Endothelial cell of umbilical vein (primary cell): ENCODE results near the gene SULT2A1. TPM values are rescaled to one million over a fixed set of nuclear protein-coding genes. Genes with fewer than 3 reads are reported as not detected.

Experiments
- BruUV-seq: library from RNA; stranded (reverse); fragments of 400-500 nt; replicated peaks from 2 replicates; lab custom pipeline; 2021; lab: Mats Ljungman, UMichigan
- CTCF ChIA-PET: fragments of 300-600, 350-600 bp; sonication (Branson Sonifier 250); formaldehyde crosslinking; loops from one replicate; lab custom pipeline; 2021; ENCODE audit warnings: antibody characterized with exemption, inconsistent platforms; lab: Charles Lee
- POLR2A ChIA-PET: fragments of 300-600, 350-600 bp; sonication (Branson Sonifier 250); formaldehyde crosslinking; loops from one replicate; lab custom pipeline; 2021; ENCODE audit warnings: antibody characterized with exemption, inconsistent platforms; lab: Charles Lee
- DNase-seq: peaks from one replicate; pipeline ENCODE4 v3.0.0-alpha.2; 2011; ENCODE audit warnings: low read depth, low spot score
- FAIRE-seq: peaks from 2 replicates; lab custom pipeline; 2011; peaks lifted over from hg19 to GRCh38; lab: Jason Lieb, UNC
- H2AFZ ChIP-seq: 2 replicates; pipeline ENCODE4 v1.6.0; 2012; ENCODE audit warnings: low read depth, low read length, control low read depth, inconsistent platforms
- H3K27ac ChIP-seq: 2 replicates; pipeline ENCODE4 v1.5.1; 2011; ENCODE audit warnings: low read depth, mild to moderate bottlenecking, control low read depth, low read length, moderate library complexity; ENCODE audit not compliant: insufficient read depth
- H3K27me3 ChIP-seq, 2 experiments: 2 replicates each; pipeline versions ENCODE4 v1.6.0 to v1.6.1; 2011; ENCODE audit warnings: low read length in 2 of 2, mixed read lengths in 1 of 2; ENCODE audit not compliant: control insufficient read depth in 2 of 2, insufficient read depth in 2 of 2
- H3K36me3 ChIP-seq, 2 experiments: 2 replicates in 1 of 2; 3 replicates in 1 of 2; pipeline ENCODE4 v1.5.1; 2011; ENCODE audit warnings: low read length in 2 of 2, mild to moderate bottlenecking in 1 of 2, moderate library complexity in 1 of 2; ENCODE audit not compliant: control insufficient read depth in 2 of 2, insufficient read depth in 2 of 2; ENCODE audit errors: extremely low read depth in 1 of 2
- H3K4me1 ChIP-seq: 3 replicates; pipeline ENCODE4 v1.5.1; 2011; ENCODE audit warnings: mild to moderate bottlenecking, low read length; ENCODE audit not compliant: control insufficient read depth, insufficient read depth; ENCODE audit errors: extremely low read depth
- H3K4me2 ChIP-seq: 2 replicates; pipeline ENCODE4 v1.6.1; 2011; ENCODE audit warnings: low read length, control low read depth, mixed read lengths; ENCODE audit not compliant: insufficient read depth
- H3K4me3 ChIP-seq, 3 experiments: fragments of 200-600 bp in 1 of 3; sonication (generic), shearing (Covaris generic) in 1 of 3; replicated peaks in 1 of 3; 2 replicates each; pipeline ENCODE4 v1.5.1; 2011 to 2016; ENCODE audit warnings: control low read depth in 3 of 3, low read length in 3 of 3, mild to moderate bottlenecking in 2 of 3, inconsistent platforms in 1 of 3, low read depth in 1 of 3, moderate library complexity in 1 of 3; ENCODE audit not compliant: insufficient read depth in 1 of 3
- H3K79me2 ChIP-seq: 2 replicates; pipeline ENCODE4 v1.6.0; 2012; ENCODE audit warnings: low read length, inconsistent platforms; ENCODE audit not compliant: control insufficient read depth, insufficient read depth
- H3K9ac ChIP-seq: replicated peaks from 2 replicates; pipeline ENCODE3; 2011; ENCODE audit warnings: low read length, control low read depth; ENCODE audit not compliant: insufficient read depth; ENCODE audit errors: extremely low read depth
- H3K9me1 ChIP-seq: replicated peaks from 3 replicates; pipeline ENCODE4 v1.6.0; 2011; ENCODE audit warnings: mild to moderate bottlenecking, low read length; ENCODE audit not compliant: control insufficient read depth, insufficient read depth; ENCODE audit errors: extremely low read depth
- H3K9me3 ChIP-seq: replicated peaks from 2 replicates; pipeline ENCODE4 v1.5.1; 2012; ENCODE audit warnings: low read length, inconsistent platforms; ENCODE audit not compliant: control insufficient read depth, insufficient read depth
- H4K20me1 ChIP-seq: replicated peaks from 2 replicates; pipeline ENCODE3; 2011; ENCODE audit warnings: mild to moderate bottlenecking, low read length; ENCODE audit not compliant: control insufficient read depth, insufficient read depth; ENCODE audit errors: extremely low read depth
- CTCF ChIP-seq, 2 donors: IDR thresholded peaks; 1 replicate in 1 of 2; 2 replicates in 1 of 2; pipeline ENCODE4 v1.5.1; 2011; ENCODE audit warnings: low read length in 2 of 2, mild to moderate bottlenecking in 2 of 2, moderate library complexity in 2 of 2, control low read depth in 1 of 2, inconsistent platforms in 1 of 2, low read depth in 1 of 2; ENCODE audit not compliant: insufficient read depth in 1 of 2; ENCODE audit errors: extremely low read depth in 1 of 2
- EZH2 ChIP-seq: IDR thresholded peaks from 2 replicates; pipeline ENCODE4 v1.6.1; 2012; ENCODE audit warnings: borderline replicate concordance, low read depth, mild to moderate bottlenecking, moderate library complexity, low read length, inconsistent platforms; ENCODE audit not compliant: severe bottlenecking
- FOS ChIP-seq: IDR thresholded peaks from 2 replicates; pipeline ENCODE4 v1.6.1; 2011; ENCODE audit warnings: mild to moderate bottlenecking, low read length, moderate library complexity, borderline replicate concordance; ENCODE audit not compliant: insufficient read depth
- GATA2 ChIP-seq: IDR thresholded peaks from 2 replicates; pipeline ENCODE4 v1.7.0; 2011; ENCODE audit warnings: low read depth, mild to moderate bottlenecking, moderate library complexity, mixed read lengths, low read length; ENCODE audit not compliant: insufficient read length, insufficient read depth
- JUN ChIP-seq: IDR thresholded peaks from 2 replicates; pipeline ENCODE4 v1.6.1; 2011; ENCODE audit warnings: borderline replicate concordance, low read depth; ENCODE audit not compliant: insufficient read length, insufficient read depth
- MAX ChIP-seq: IDR thresholded peaks from 2 replicates; pipeline ENCODE4 v1.6.1; 2011; ENCODE audit not compliant: insufficient read depth, insufficient read length
- MYC ChIP-seq: IDR thresholded peaks from one replicate; pipeline ENCODE4 v1.6.1; 2011; ENCODE audit warnings: mild to moderate bottlenecking, low read depth, low read length
- POLR2A ChIP-seq: IDR thresholded peaks from 2 replicates; pipeline ENCODE4 v1.6.1; 2012; ENCODE audit warnings: low read depth, mild to moderate bottlenecking, control low read depth, low read length
- POLR2AphosphoS5 ChIP-seq: IDR thresholded peaks from 2 replicates; pipeline ENCODE4 v1.6.1; 2012; ENCODE audit warnings: low read depth, mild to moderate bottlenecking, control low read depth, low read length, moderate library complexity; ENCODE audit not compliant: insufficient read depth
- dilution Hi-C: fragments of 300-500 bp; cut with MboI; formaldehyde crosslinking; loops from one replicate; pipeline ENCODE4 v1.15.0; 2019; ENCODE audit warnings: low sequenced_read_pairs; ENCODE audit not compliant: extremely low pct_ligation_motif_present
- intact Hi-C: fragments of 100-400 bp; cut with micrococcal nuclease; formaldehyde crosslinking; loops from one replicate; pipeline ENCODE4 v1.10.0; 2022
- polyA plus RNA-seq, 4 experiments: library from polyadenylated mRNA; depleted of rRNA in 3 of 4; stranded (reverse) in 3 of 4; unstranded in 1 of 4; fragments of >200 nt; gene quantifications; 2 replicates each; pipeline versions ENCODE4 v1.2.1 to v1.2.3, GENCODE V29; 2011 to 2012; ENCODE audit warnings: missing spikeins in 1 of 4
- total RNA-seq: library from RNA; stranded (reverse); gene quantifications from 2 replicates; pipeline ENCODE4 v1.2.3, GENCODE V29; 2021

Gene SULT2A1
- total and polyA plus RNA-seq, 2 donors (not counting 3 experiments of a cell fraction or from before 2014, with no cell fraction given): not detected

- Histone ChIP-seq H3K27ac (no peak overlapping the region), H3K79me2 (no peaks in the 10 kb centered on the region), H3K4me3 (no peak overlapping the region), H3K4me2 (no peak overlapping the region), H3K27me3 (peaks cover 9 to 17% of the 10 kb centered on the region in 2 experiments), H3K9me3 (no peaks in the 10 kb centered on the region), H3K9me1 (no peaks in the 10 kb centered on the region), H3K36me3 (no peaks in the 10 kb centered on the region), H4K20me1 (no peaks in the 10 kb centered on the region), H3K9ac (no peak overlapping the region), H2AFZ (no peak overlapping the region), H3K4me1 (no peaks in the 10 kb centered on the region)
- no TSS peak for BruUV-seq
- TF ChIP-seq EZH2: no peak
- TF ChIP-seq JUN: no peak
- no peak for TF ChIP-seq MYC
- no peak for TF ChIP-seq POLR2A
- TF ChIP-seq GATA2: no peak
- TF ChIP-seq FOS: no peak
- TF ChIP-seq MAX: no peak
- intact Hi-C loops (no loop called here), dilution Hi-C loops (no loop called here)
- CTCF ChIA-PET: interaction anchor here (0.9 to 3.3 kb wide), 5 partner anchors 8 to 21 kb away, joined by 5 to 16 read pairs (median 11); no protein-coding TSS in a partner anchor
- no peak for DNase-seq
- POLR2A ChIA-PET: no interaction called here
- no peak for FAIRE-seq
These were observed 37.7 kb downstream of the SULT2A1 start for GRCh38 chr19:47848425-47848822.

GRCh38 chr19:47842941-47843340 lies 43.2 kb downstream of the SULT2A1 start:
- Histone ChIP-seq H3K79me2 (no peaks in the 10 kb centered on the region), H3K9me3 (no peaks in the 10 kb centered on the region), H3K9me1 (no peaks in the 10 kb centered on the region), H3K4me2 (no peak overlapping the region), H3K36me3 (no peaks in the 10 kb centered on the region), H3K4me3 (no peak overlapping the region), H3K9ac (no peak overlapping the region), H2AFZ (no peak overlapping the region), H4K20me1 (no peaks in the 10 kb centered on the region), H3K27me3 (no peaks in the 10 kb centered on the region), H3K4me1 (no peaks in the 10 kb centered on the region), H3K27ac (no peak overlapping the region)
- DNase-seq (no peak), FAIRE-seq (no peak)
- BruUV-seq: no TSS peak
- ChIA-PET CTCF (interaction anchor here (0.9 kb wide), 1 partner anchor 26 kb away, joined by 3 read pairs; no protein-coding TSS in a partner anchor), POLR2A (no interaction called here)
- no peak for TF ChIP-seq POLR2A
- no peak for TF ChIP-seq FOS
- no peak for TF ChIP-seq MYC
- TF ChIP-seq EZH2: no peak
- TF ChIP-seq CTCF (IDR thresholded peaks at IDR 0.05; ENCODE audit: extremely low read depth in 1 of 2, insufficient read depth in 1 of 2, low read depth in 1 of 2, low read length in 2 of 2): no peak
- no peak for TF ChIP-seq POLR2AphosphoS5
- no peak for TF ChIP-seq GATA2
- TF ChIP-seq JUN: no peak
- TF ChIP-seq MAX: no peak
- intact Hi-C loops (no loop called here), dilution Hi-C loops (no loop called here)
